Measurements from ENCODE around the gene FER. TPM values are rescaled to one million over a fixed set of nuclear protein-coding genes. Genes with fewer than 3 reads are reported as not detected.

FER gene
- total and polyA plus RNA-seq, 2 of the 13 experiments (the other 11 are each of a cell fraction or from before 2014, with no cell fraction given) = 7.9 to 29.0 TPM

DNA sequence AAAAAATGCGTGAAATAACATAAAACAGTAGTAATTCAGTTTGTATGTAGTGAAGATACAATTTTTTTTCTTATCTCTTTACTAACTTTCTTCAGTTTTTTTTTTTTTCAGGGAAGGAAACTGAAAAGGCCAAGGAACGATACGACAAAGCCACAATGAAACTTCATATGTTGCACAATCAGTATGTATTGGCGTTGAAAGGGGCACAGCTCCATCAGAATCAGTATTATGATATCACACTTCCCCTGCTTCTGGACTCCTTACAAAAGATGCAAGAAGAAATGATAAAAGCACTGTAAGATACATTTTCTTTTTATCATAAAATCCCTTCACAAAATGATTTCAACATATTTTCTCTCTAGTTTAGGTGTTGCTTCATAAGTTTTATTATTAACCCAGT lies 120.0 kb downstream of the FER start:
- Histone ChIP-seq H3K4me2 (ENCODE audit: low read depth, low read length) (no peak overlapping the region), H3K36me3 (replicated peaks in 1 of 2; ENCODE audit: control insufficient read depth in 1 of 2, insufficient read depth in 2 of 2, low read length in 2 of 2) (no peaks in the 10 kb centered on the region), H3K27ac (ENCODE audit: extremely low read length, insufficient read depth, low read length) (no peak overlapping the region), H3K27me3 (ENCODE audit: control insufficient read depth in 1 of 2, insufficient read depth in 2 of 2, low read length in 2 of 2) (no peaks in the 10 kb centered on the region), H3K9ac (ENCODE audit: insufficient read depth, low read depth, low read length) (no peak overlapping the region), H3K9me3 (ENCODE audit: low read length) (no peaks in the 10 kb centered on the region), H2AFZ (ENCODE audit: low read length) (no peak overlapping the region), H4K20me1 (ENCODE audit: insufficient read depth, low read length) (no peaks in the 10 kb centered on the region), H3K4me1 (ENCODE audit: insufficient read depth, low read length) (no peaks in the 10 kb centered on the region), H3K4me3 (replicated peaks in 1 of 3; ENCODE audit: insufficient read depth in 1 of 3, low read depth in 2 of 3, low read length in 3 of 3) (no peak overlapping the region), H3K79me2 (ENCODE audit: insufficient read depth, low read length) (no peaks in the 10 kb centered on the region)
- 92% methylated on average over 4 of the region's 4 CpGs for WGBS (ENCODE audit: low lambda C conversion rate)
- in situ Hi-C loops (cut with HindIII; ENCODE audit: extremely low pct_ligation_motif_present, low pct_unique_long_range_greater_than_20kb) (no loop called here), intact Hi-C loops (cut with micrococcal nuclease; ENCODE audit: unreplicated experiment) (no loop called here)
- POLR2A ChIA-PET = no interaction called here
- TF ChIP-seq ZSCAN25 (CRISPR knock-in tag; IDR thresholded peaks at IDR 0.05) (no peak), RAD51 (IDR thresholded peaks at IDR 0.05; ENCODE audit: borderline replicate concordance) (no peak), SAFB2 (CRISPR knock-in tag; IDR thresholded peaks at IDR 0.05; ENCODE audit: borderline replicate concordance, low read depth) (no peak), ZNF720 (CRISPR knock-in tag; IDR thresholded peaks at IDR 0.05) (no peak), CEBPB (IDR thresholded peaks at IDR 0.05; ENCODE audit: borderline replicate concordance, low read depth, low read length) (peak; percentile 37; the same call in 1 of the 2 replicates), ZNF256 (CRISPR knock-in tag; conservative IDR thresholded peaks at IDR 0.05) (no peak), MAF1 (CRISPR knock-in tag; IDR thresholded peaks at IDR 0.05; ENCODE audit: borderline replicate concordance) (no peak)
- no peak for DNase-seq (ENCODE audit: low spot score)
- no peak for ATAC-seq
- BruUV-seq (replicated peaks) = no TSS peak
- FAIRE-seq = no peak
- CTCF ChIA-PET (ENCODE audit: low intra/inter-chr PET ratio, low total read pairs) = no interaction called here

GRCh38 chr5:108869066-108869465 lies 121.4 kb downstream of the FER start:
- in situ Hi-C loops (cut with HindIII; ENCODE audit: extremely low pct_ligation_motif_present, low pct_unique_long_range_greater_than_20kb) (no loop called here), intact Hi-C loops (cut with micrococcal nuclease; ENCODE audit: unreplicated experiment) (no loop called here)
- Histone ChIP-seq H3K27me3 (ENCODE audit: control insufficient read depth in 1 of 2, insufficient read depth in 2 of 2, low read length in 2 of 2) (no peaks in the 10 kb centered on the region), H3K36me3 (replicated peaks in 1 of 2; ENCODE audit: control insufficient read depth in 1 of 2, insufficient read depth in 2 of 2, low read length in 2 of 2) (no peaks in the 10 kb centered on the region), H4K20me1 (ENCODE audit: insufficient read depth, low read length) (no peaks in the 10 kb centered on the region), H3K79me2 (ENCODE audit: insufficient read depth, low read length) (no peaks in the 10 kb centered on the region), H3K27ac (ENCODE audit: extremely low read length, insufficient read depth, low read length) (no peak overlapping the region), H2AFZ (ENCODE audit: low read length) (no peak overlapping the region), H3K4me2 (ENCODE audit: low read depth, low read length) (no peak overlapping the region), H3K4me1 (ENCODE audit: insufficient read depth, low read length) (no peaks in the 10 kb centered on the region), H3K9ac (ENCODE audit: insufficient read depth, low read depth, low read length) (no peak overlapping the region), H3K9me3 (ENCODE audit: low read length) (no peaks in the 10 kb centered on the region), H3K4me3 (replicated peaks in 1 of 3; ENCODE audit: insufficient read depth in 1 of 3, low read depth in 2 of 3, low read length in 3 of 3) (no peak overlapping the region)
- no peak for FAIRE-seq
- no TSS peak for BruUV-seq (replicated peaks)
- TF ChIP-seq ZNF317 (CRISPR knock-in tag; IDR thresholded peaks at IDR 0.05) = peak; percentile 96
- no peak for TF ChIP-seq ZNF562 (CRISPR knock-in tag; IDR thresholded peaks at IDR 0.05; ENCODE audit: borderline replicate concordance)
- no peak for DNase-seq (ENCODE audit: low spot score)
- CTCF ChIA-PET (ENCODE audit: low intra/inter-chr PET ratio, low total read pairs) = no interaction called here
- no peak for ATAC-seq
- POLR2A ChIA-PET = no interaction called here
- WGBS (ENCODE audit: low lambda C conversion rate) = 100% methylated on average over 1 of the region's 1 CpG

All from HepG2 (cell line).